ENCODE data around the gene FGGY.

Gene FGGY

DNA sequence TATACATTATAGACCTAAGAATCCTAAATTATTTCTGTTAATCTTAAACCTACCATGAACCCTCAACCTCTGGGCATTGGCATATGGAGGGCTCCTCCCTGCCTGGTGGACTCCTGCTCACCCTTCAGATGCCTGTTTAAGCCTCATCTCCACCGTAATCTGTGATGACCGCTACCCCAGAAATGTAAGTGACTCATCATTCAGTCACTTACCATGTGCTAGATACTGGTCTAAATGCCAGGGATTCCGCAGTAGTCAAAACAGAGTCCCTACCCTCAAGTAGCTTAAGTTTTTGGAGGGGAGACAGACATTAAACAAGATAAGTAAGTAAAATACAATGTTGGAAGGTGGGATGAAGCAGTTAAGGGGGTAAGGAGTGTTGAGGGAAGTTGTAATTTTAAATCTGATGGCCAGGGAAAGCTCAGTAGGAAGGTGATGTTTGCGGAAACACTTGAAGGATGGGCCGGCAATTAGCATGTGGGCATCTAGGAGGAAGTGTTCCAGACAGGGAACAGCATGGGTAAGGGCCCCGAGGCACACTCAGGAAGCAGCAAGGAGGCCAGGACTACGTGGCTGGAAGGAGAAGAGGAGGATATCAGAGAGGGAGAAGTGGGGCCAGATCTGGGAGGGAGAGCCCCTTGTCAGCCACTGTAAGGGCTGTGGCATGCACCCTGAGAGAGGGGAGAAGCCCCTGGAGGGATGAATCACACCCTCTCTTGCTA, 376.1 kb downstream of the FGGY start:
- Histone ChIP-seq H3K4me3 (ENCODE audit: low read depth in 1 of 2, low read length in 2 of 2) (no peak overlapping the region), H3K9ac (ENCODE audit: low read depth in 1 of 2, low read length in 2 of 2) (no peak overlapping the region), H3K4me1 (ENCODE audit: control insufficient read depth in 1 of 2, insufficient read depth in 2 of 2, low read length in 2 of 2) (no peaks in the 10 kb centered on the region), H3K27me3 (ENCODE audit: control insufficient read depth in 1 of 2, insufficient read depth in 2 of 2, low read length in 2 of 2) (no peaks in the 10 kb centered on the region), H3K36me3 (ENCODE audit: control insufficient read depth in 1 of 2, insufficient read depth in 2 of 2, low read length in 2 of 2) (peaks cover 0 to 1% of the 10 kb centered on the region in 2 donors), H3K9me3 (ENCODE audit: control insufficient read depth in 1 of 2, low read length in 2 of 2) (no peaks in the 10 kb centered on the region), H3K27ac (ENCODE audit: low read depth, low read length) (no peak overlapping the region)

DNA sequence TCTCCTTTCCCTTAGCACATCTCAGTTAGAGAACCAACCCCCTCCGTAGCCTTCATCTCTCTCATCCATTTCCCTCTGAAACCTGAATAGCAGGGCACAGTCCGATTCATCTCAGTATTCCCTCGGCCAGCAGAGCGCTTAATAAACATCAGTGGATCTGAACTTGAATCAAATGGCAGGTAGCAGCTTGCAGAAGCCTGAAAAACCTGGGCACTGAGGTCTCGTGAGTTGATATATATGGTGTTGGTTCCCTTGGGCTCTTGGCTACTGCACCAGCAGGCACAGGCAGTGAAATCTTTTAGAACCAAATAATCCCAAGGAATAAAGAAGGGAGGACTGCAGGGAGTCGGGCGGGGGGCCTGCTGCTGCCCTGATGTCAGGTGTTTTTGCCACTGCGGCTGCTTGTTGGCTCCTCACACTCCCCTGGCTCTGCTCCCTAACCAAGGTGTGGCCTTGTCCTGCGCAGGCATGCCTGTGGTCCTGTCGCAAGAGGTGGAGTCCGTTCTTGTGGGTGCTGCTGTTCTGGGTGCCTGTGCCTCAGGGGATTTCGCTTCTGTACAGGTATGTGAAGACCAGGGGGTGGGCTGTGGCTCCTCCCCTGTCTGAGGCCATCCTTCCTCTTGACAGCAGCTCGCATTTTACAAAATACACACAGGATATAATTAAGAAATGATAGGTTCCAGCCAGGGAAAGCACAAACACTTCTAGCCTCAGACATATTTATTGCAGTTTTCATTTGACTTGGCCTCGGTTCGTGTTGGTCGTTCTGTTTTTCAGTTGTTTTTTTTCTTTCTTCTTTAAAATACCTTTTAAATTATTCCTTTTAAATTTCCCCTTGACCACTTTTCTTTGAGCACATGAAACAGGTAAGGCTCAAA, 376.9 kb downstream of the FGGY start:
- H3K4me3 ChIP-seq (ENCODE audit: low read depth in 1 of 2, low read length in 2 of 2), result no peak overlapping the region

GRCh38 chr1:59674595-59674994, 377.7 kb downstream of the FGGY start:
- peaks cover 0 to 6% of the 10 kb centered on the region in 2 donors for H3K4me1 ChIP-seq (ENCODE audit: control insufficient read depth in 1 of 2, insufficient read depth in 2 of 2, low read length in 2 of 2)
- H3K9me3 ChIP-seq (ENCODE audit: control insufficient read depth in 1 of 2, low read length in 2 of 2), result no peaks in the 10 kb centered on the region
- H3K27me3 ChIP-seq (ENCODE audit: control insufficient read depth in 1 of 2, insufficient read depth in 2 of 2, low read length in 2 of 2), result no peaks in the 10 kb centered on the region
- H3K36me3 ChIP-seq (ENCODE audit: control insufficient read depth in 1 of 2, insufficient read depth in 2 of 2, low read length in 2 of 2), result no peaks in the 10 kb centered on the region
- H3K9ac ChIP-seq (ENCODE audit: low read depth in 1 of 2, low read length in 2 of 2), result no peak overlapping the region
- no peak overlapping the region for H3K4me3 ChIP-seq (ENCODE audit: low read depth in 1 of 2, low read length in 2 of 2)
- no peak overlapping the region for H3K27ac ChIP-seq (ENCODE audit: low read depth, low read length)

More for the DNA sequence above, 376.9 kb downstream of the FGGY start:
- H3K9ac ChIP-seq (ENCODE audit: low read depth in 1 of 2, low read length in 2 of 2), result no peak overlapping the region
- peaks cover 0 to 3% of the 10 kb centered on the region in 2 donors for H3K4me1 ChIP-seq (ENCODE audit: control insufficient read depth in 1 of 2, insufficient read depth in 2 of 2, low read length in 2 of 2)
- H3K27ac ChIP-seq (ENCODE audit: low read depth, low read length), result no peak overlapping the region
- H3K9me3 ChIP-seq (ENCODE audit: control insufficient read depth in 1 of 2, low read length in 2 of 2), result no peaks in the 10 kb centered on the region
- no peaks in the 10 kb centered on the region for H3K36me3 ChIP-seq (ENCODE audit: control insufficient read depth in 1 of 2, insufficient read depth in 2 of 2, low read length in 2 of 2)
- H3K27me3 ChIP-seq (ENCODE audit: control insufficient read depth in 1 of 2, insufficient read depth in 2 of 2, low read length in 2 of 2), result no peaks in the 10 kb centered on the region

GRCh38 chr1:59675936-59676335, 379.0 kb downstream of the FGGY start:
- no peak overlapping the region for H3K9ac ChIP-seq (ENCODE audit: low read depth in 1 of 2, low read length in 2 of 2)
- no peak overlapping the region for H3K4me3 ChIP-seq (ENCODE audit: low read depth in 1 of 2, low read length in 2 of 2)
- peaks cover 0 to 6% of the 10 kb centered on the region in 2 donors for H3K4me1 ChIP-seq (ENCODE audit: control insufficient read depth in 1 of 2, insufficient read depth in 2 of 2, low read length in 2 of 2)
- H3K36me3 ChIP-seq (ENCODE audit: control insufficient read depth in 1 of 2, insufficient read depth in 2 of 2, low read length in 2 of 2), result no peaks in the 10 kb centered on the region
- no peaks in the 10 kb centered on the region for H3K9me3 ChIP-seq (ENCODE audit: control insufficient read depth in 1 of 2, low read length in 2 of 2)
- no peaks in the 10 kb centered on the region for H3K27me3 ChIP-seq (ENCODE audit: control insufficient read depth in 1 of 2, insufficient read depth in 2 of 2, low read length in 2 of 2)
- H3K27ac ChIP-seq (ENCODE audit: low read depth, low read length), result no peak overlapping the region

DNA sequence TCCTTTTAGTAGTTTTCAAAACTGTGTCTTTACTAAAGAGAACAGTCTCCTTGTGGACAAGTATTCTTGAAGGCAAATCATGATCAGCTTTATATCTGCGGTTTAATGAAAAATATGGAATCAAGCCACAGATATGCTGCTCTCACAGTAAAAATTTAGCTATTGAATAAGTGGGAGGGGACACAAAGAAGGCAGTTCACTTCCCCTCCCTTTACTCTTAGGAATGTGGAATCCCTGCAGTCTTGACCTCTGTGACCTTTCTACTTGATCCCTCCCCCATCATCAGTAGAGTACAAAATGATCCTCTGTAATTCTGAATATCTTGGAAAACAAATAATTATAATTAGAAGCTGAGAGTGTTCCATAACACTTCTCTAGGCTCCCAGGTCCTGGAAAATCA, 381.1 kb downstream of the FGGY start:
- H3K9ac ChIP-seq (ENCODE audit: low read depth in 1 of 2, low read length in 2 of 2), result no peak overlapping the region
- peaks cover 0 to 6% of the 10 kb centered on the region in 2 donors for H3K4me1 ChIP-seq (ENCODE audit: control insufficient read depth in 1 of 2, insufficient read depth in 2 of 2, low read length in 2 of 2)
- H3K27ac ChIP-seq (ENCODE audit: low read depth, low read length), result no peak overlapping the region
- no peak overlapping the region for H3K4me3 ChIP-seq (ENCODE audit: low read depth in 1 of 2, low read length in 2 of 2)
- no peaks in the 10 kb centered on the region for H3K27me3 ChIP-seq (ENCODE audit: control insufficient read depth in 1 of 2, insufficient read depth in 2 of 2, low read length in 2 of 2)
- no peaks in the 10 kb centered on the region for H3K9me3 ChIP-seq (ENCODE audit: control insufficient read depth in 1 of 2, low read length in 2 of 2)
- H3K36me3 ChIP-seq (ENCODE audit: control insufficient read depth in 1 of 2, insufficient read depth in 2 of 2, low read length in 2 of 2), result no peaks in the 10 kb centered on the region

- Histone ChIP-seq H3K9me3 (ENCODE audit: control insufficient read depth in 1 of 2, low read length in 2 of 2) (no peaks in the 10 kb centered on the region), H3K27me3 (ENCODE audit: control insufficient read depth in 1 of 2, insufficient read depth in 2 of 2, low read length in 2 of 2) (no peaks in the 10 kb centered on the region), H3K27ac (ENCODE audit: low read depth, low read length) (no peak overlapping the region), H3K4me1 (ENCODE audit: control insufficient read depth in 1 of 2, insufficient read depth in 2 of 2, low read length in 2 of 2) (peaks cover 0 to 6% of the 10 kb centered on the region in 2 donors), H3K9ac (ENCODE audit: low read depth in 1 of 2, low read length in 2 of 2) (no peak overlapping the region), H3K36me3 (ENCODE audit: control insufficient read depth in 1 of 2, insufficient read depth in 2 of 2, low read length in 2 of 2) (no peaks in the 10 kb centered on the region), H3K4me3 (ENCODE audit: low read depth in 1 of 2, low read length in 2 of 2) (no peak overlapping the region)
These were observed 381.8 kb downstream of the FGGY start for GRCh38 chr1:59678493-59679228.

DNA sequence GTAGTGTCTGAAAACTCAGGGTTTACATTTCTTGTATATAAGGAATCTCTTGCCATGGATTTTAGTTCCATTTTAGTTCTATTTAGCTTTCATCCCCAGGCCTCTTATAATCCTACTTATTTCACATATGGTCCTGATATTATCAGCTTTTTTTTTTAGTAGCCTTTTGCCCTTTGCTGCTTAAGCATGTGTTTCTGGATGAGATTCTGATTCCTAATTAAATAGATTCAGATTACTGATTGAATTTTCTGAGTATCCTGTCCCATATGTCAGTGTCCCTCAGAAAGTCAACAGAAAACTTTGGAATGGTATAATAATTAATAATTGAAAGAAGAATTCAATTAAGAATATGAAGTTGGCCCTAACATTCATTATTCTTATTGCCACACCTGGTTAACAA, 383.1 kb downstream of the FGGY start:
- no peak overlapping the region for H3K4me3 ChIP-seq (ENCODE audit: low read depth in 1 of 2, low read length in 2 of 2)
- H3K27ac ChIP-seq (ENCODE audit: low read depth, low read length), result no peak overlapping the region
- H3K9ac ChIP-seq (ENCODE audit: low read depth in 1 of 2, low read length in 2 of 2), result no peak overlapping the region
- H3K27me3 ChIP-seq (ENCODE audit: control insufficient read depth in 1 of 2, insufficient read depth in 2 of 2, low read length in 2 of 2), result no peaks in the 10 kb centered on the region
- no peaks in the 10 kb centered on the region for H3K9me3 ChIP-seq (ENCODE audit: control insufficient read depth in 1 of 2, low read length in 2 of 2)
- H3K4me1 ChIP-seq (ENCODE audit: control insufficient read depth in 1 of 2, insufficient read depth in 2 of 2, low read length in 2 of 2), result peaks cover 0 to 6% of the 10 kb centered on the region in 2 donors
- H3K36me3 ChIP-seq (ENCODE audit: control insufficient read depth in 1 of 2, insufficient read depth in 2 of 2, low read length in 2 of 2), result no peaks in the 10 kb centered on the region

DNA sequence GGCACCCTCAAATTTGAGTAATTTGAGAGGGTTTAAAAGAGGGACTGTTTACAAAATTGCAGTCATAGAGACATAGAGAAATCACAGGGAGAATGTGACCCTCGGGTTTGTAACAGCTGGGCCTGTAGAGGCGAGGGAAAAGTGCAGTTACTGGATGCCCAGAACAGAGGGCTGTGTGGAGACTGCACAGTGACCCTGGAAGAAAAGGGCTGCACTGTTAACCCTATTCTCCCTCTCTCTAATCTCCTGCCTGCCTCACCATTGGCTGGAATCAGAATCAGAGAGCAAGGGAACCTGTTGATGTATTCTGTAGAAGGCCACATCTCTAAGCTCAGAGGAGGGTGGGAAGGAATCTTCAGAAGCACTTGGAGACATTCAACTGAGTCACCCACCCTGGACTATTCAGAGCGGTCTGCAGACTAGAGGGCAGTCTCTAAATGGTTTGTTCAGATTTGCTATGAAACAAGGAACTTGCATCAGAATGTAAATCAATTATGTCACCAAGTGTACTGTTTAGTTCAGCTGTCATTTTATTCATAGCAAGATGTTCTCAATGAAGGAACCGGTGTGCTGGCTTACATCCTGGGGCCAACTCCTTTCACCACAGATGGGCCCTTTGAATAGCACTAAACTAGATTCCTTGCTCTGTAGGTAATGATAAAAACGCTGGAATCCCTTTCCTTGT, 385.6 kb downstream of the FGGY start:
- no peaks in the 10 kb centered on the region for H3K36me3 ChIP-seq (ENCODE audit: control insufficient read depth in 1 of 2, insufficient read depth in 2 of 2, low read length in 2 of 2)
- no peak overlapping the region for H3K27ac ChIP-seq (ENCODE audit: low read depth, low read length)
- H3K9me3 ChIP-seq (ENCODE audit: control insufficient read depth in 1 of 2, low read length in 2 of 2), result no peaks in the 10 kb centered on the region
- no peaks in the 10 kb centered on the region for H3K27me3 ChIP-seq (ENCODE audit: control insufficient read depth in 1 of 2, insufficient read depth in 2 of 2, low read length in 2 of 2)
- peaks cover 0 to 6% of the 10 kb centered on the region in 2 donors for H3K4me1 ChIP-seq (ENCODE audit: control insufficient read depth in 1 of 2, insufficient read depth in 2 of 2, low read length in 2 of 2)
- H3K9ac ChIP-seq (ENCODE audit: low read depth in 1 of 2, low read length in 2 of 2), result no peak overlapping the region
- H3K4me3 ChIP-seq (ENCODE audit: low read depth in 1 of 2, low read length in 2 of 2), result no peak overlapping the region

GRCh38 chr1:59683197-59683596, 386.3 kb downstream of the FGGY start:
- H3K4me1 ChIP-seq (ENCODE audit: control insufficient read depth in 1 of 2, insufficient read depth in 2 of 2, low read length in 2 of 2), result peaks cover 0 to 6% of the 10 kb centered on the region in 2 donors
- no peaks in the 10 kb centered on the region for H3K36me3 ChIP-seq (ENCODE audit: control insufficient read depth in 1 of 2, insufficient read depth in 2 of 2, low read length in 2 of 2)
- H3K4me3 ChIP-seq (ENCODE audit: low read depth in 1 of 2, low read length in 2 of 2), result no peak overlapping the region
- no peak overlapping the region for H3K27ac ChIP-seq (ENCODE audit: low read depth, low read length)
- H3K9ac ChIP-seq (ENCODE audit: low read depth in 1 of 2, low read length in 2 of 2), result no peak overlapping the region
- H3K9me3 ChIP-seq (ENCODE audit: control insufficient read depth in 1 of 2, low read length in 2 of 2), result no peaks in the 10 kb centered on the region
- no peaks in the 10 kb centered on the region for H3K27me3 ChIP-seq (ENCODE audit: control insufficient read depth in 1 of 2, insufficient read depth in 2 of 2, low read length in 2 of 2)
